Smooth muscle cell (in vitro differentiated cells): ENCODE results near the gene SORBS2. TPM values are rescaled to one million over a fixed set of nuclear protein-coding genes. Genes with fewer than 3 reads are reported as not detected.

Experiments
- DNase-seq: peaks from one replicate; lab custom pipeline; 2025; ENCODE audit not compliant: unreplicated experiment; lab: John Stamatoyannopoulos, UW
- H2AFZ ChIP-seq: fragments of 200-600 bp; sonication (generic); 2 replicates; pipeline ENCODE4 v1.6.0; 2016; ENCODE audit warnings: antibody characterized with exemption, low read depth, mild to moderate bottlenecking
- H3F3A ChIP-seq: fragments of 200-600 bp; sonication (generic); 2 replicates; pipeline ENCODE4 v1.6.0; 2017; ENCODE audit warnings: antibody characterized with exemption, low read depth
- H3K27ac ChIP-seq: fragments of 200-600 bp; sonication (generic); 2 replicates; pipeline ENCODE4 v1.5.1; 2016; ENCODE audit warnings: low read depth, mild to moderate bottlenecking
- H3K27me3 ChIP-seq: fragments of 200-600 bp; sonication (generic); 2 replicates; pipeline ENCODE4 v1.6.1; 2016; ENCODE audit warnings: low read depth, mild to moderate bottlenecking
- H3K36me3 ChIP-seq: fragments of 200-600 bp; sonication (generic); 2 replicates; pipeline ENCODE4 v1.5.1; 2016; ENCODE audit warnings: low read depth
- H3K4me1 ChIP-seq: fragments of 200-600 bp; sonication (generic); 2 replicates; pipeline ENCODE4 v1.5.1; 2016; ENCODE audit warnings: low read depth
- H3K4me2 ChIP-seq: fragments of 200-600 bp; sonication (generic); 2 replicates; pipeline ENCODE4 v1.6.0; 2016; ENCODE audit warnings: mild to moderate bottlenecking
- H3K4me3 ChIP-seq: fragments of 200-600 bp; sonication (generic); 2 replicates; pipeline ENCODE4 v1.5.1; 2016; ENCODE audit warnings: mild to moderate bottlenecking
- H3K79me2 ChIP-seq: fragments of 200-600 bp; sonication (generic); 2 replicates; pipeline ENCODE4 v1.6.0; 2016; ENCODE audit warnings: low read depth, mild to moderate bottlenecking
- H3K9ac ChIP-seq: fragments of 200-600 bp; sonication (generic); 2 replicates; pipeline ENCODE4 v1.6.0; 2016; ENCODE audit warnings: low read depth
- H3K9me3 ChIP-seq: fragments of 200-600 bp; sonication (generic); replicated peaks from 2 replicates; pipeline ENCODE4 v1.5.1; 2016; ENCODE audit warnings: low read depth
- H4K20me1 ChIP-seq: fragments of 200-600 bp; sonication (generic); 2 replicates; pipeline ENCODE4 v1.6.0; 2016; ENCODE audit warnings: low read depth
- WGBS: methylation state at CpG from one replicate; pipeline ENCODE4 v1.1.7; 2016; ENCODE audit warnings: low lambda C conversion rate; 5-methylcytosine and 5-hydroxymethylcytosine counted together
- polyA plus RNA-seq: library from polyadenylated mRNA; unstranded; fragments of >200 nt; fragmentation: Nextera tagmentation; extraction: Ambion mirVana; gene quantifications from 2 replicates; pipeline ENCODE4 v1.2.1, GENCODE V29; 2016
- total RNA-seq: library from RNA; depleted of rRNA; stranded (reverse); fragments of >200 nt; gene quantifications from 2 replicates; pipeline ENCODE4 v1.2.3, GENCODE V29; 2014
- TF ChIP-seq, protein P1 (sequence below): fragments of 200-600 bp; sonication (generic); IDR thresholded peaks from 2 replicates; pipeline ENCODE4 v1.5.1; 2017; ENCODE audit warnings: borderline replicate concordance, mild to moderate bottlenecking, antibody characterized with exemption; ENCODE audit not compliant: insufficient read depth, poor library complexity, severe bottlenecking

SORBS2 gene
- total and polyA plus RNA-seq, 2 experiments from 2014 or later: 9.0 to 36.6 TPM

DNA sequence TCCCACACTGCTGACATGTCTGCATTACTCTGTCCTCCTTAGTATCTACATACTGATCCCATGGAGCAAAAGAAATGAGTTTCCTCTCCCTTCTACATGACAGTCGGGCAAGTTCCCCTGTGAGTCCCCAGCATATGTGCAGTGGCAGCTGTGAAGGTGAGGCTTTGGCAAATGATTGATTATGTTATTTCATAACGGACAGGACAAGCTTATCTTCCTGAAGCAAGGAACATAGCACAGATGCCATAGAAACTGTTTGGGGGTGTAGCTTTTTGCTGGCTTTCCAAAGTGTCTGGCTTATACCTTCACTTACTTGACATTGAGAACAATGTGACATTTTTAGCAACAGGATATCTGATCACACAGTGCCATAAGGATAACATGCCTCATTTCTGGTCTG lies 139.8 kb downstream of the SORBS2 start:
- 40% methylated on average over 2 of the region's 2 CpGs for WGBS

GRCh38 chr4:185671496-185671895 lies 140.5 kb downstream of the SORBS2 start:
- 95% methylated on average over 4 of the region's 4 CpGs for WGBS
- Histone ChIP-seq H3K4me2 (no peak overlapping the region), H3K4me1 (no peaks in the 10 kb centered on the region), H3K9ac (no peak overlapping the region), H3K36me3 (no peaks in the 10 kb centered on the region), H3F3A (no peaks in the 10 kb centered on the region), H3K27ac (no peak overlapping the region), H3K4me3 (no peak overlapping the region), H2AFZ (no peak overlapping the region), H3K9me3 (no peaks in the 10 kb centered on the region), H3K79me2 (no peaks in the 10 kb centered on the region), H4K20me1 (no peaks in the 10 kb centered on the region), H3K27me3 (no peaks in the 10 kb centered on the region)
- DNase-seq: no peak
- TF ChIP-seq, protein P1, sequence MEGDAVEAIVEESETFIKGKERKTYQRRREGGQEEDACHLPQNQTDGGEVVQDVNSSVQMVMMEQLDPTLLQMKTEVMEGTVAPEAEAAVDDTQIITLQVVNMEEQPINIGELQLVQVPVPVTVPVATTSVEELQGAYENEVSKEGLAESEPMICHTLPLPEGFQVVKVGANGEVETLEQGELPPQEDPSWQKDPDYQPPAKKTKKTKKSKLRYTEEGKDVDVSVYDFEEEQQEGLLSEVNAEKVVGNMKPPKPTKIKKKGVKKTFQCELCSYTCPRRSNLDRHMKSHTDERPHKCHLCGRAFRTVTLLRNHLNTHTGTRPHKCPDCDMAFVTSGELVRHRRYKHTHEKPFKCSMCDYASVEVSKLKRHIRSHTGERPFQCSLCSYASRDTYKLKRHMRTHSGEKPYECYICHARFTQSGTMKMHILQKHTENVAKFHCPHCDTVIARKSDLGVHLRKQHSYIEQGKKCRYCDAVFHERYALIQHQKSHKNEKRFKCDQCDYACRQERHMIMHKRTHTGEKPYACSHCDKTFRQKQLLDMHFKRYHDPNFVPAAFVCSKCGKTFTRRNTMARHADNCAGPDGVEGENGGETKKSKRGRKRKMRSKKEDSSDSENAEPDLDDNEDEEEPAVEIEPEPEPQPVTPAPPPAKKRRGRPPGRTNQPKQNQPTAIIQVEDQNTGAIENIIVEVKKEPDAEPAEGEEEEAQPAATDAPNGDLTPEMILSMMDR: no peak

More for the DNA sequence above, 139.8 kb downstream of the SORBS2 start:
- H3K27me3 ChIP-seq: no peaks in the 10 kb centered on the region
- H3F3A ChIP-seq: no peaks in the 10 kb centered on the region
- no peaks in the 10 kb centered on the region for H3K79me2 ChIP-seq
- H3K4me1 ChIP-seq: no peaks in the 10 kb centered on the region
- H3K4me3 ChIP-seq: no peak overlapping the region
- TF ChIP-seq, protein P1: no peak
- H3K4me2 ChIP-seq: no peak overlapping the region
- H3K9me3 ChIP-seq: no peaks in the 10 kb centered on the region
- H3K9ac ChIP-seq: no peak overlapping the region
- DNase-seq: no peak
- no peaks in the 10 kb centered on the region for H4K20me1 ChIP-seq
- H3K27ac ChIP-seq: no peak overlapping the region
- no peak overlapping the region for H2AFZ ChIP-seq
- no peaks in the 10 kb centered on the region for H3K36me3 ChIP-seq

- no peak overlapping the region for H3K4me2 ChIP-seq
- H4K20me1 ChIP-seq: no peaks in the 10 kb centered on the region
- H3K9me3 ChIP-seq: no peaks in the 10 kb centered on the region
- WGBS: 95% methylated on average over 2 of the region's 2 CpGs
- no peaks in the 10 kb centered on the region for H3F3A ChIP-seq
- H3K79me2 ChIP-seq: no peaks in the 10 kb centered on the region
- no peak for DNase-seq
- H3K27ac ChIP-seq: no peak overlapping the region
- H3K27me3 ChIP-seq: no peaks in the 10 kb centered on the region
- H3K4me1 ChIP-seq: no peaks in the 10 kb centered on the region
- no peak overlapping the region for H3K9ac ChIP-seq
- H3K36me3 ChIP-seq: no peaks in the 10 kb centered on the region
- H3K4me3 ChIP-seq: no peak overlapping the region
- TF ChIP-seq, protein P1: no peak
- H2AFZ ChIP-seq: no peak overlapping the region
These were observed 140.9 kb downstream of the SORBS2 start for GRCh38 chr4:185671066-185671465.

DNA sequence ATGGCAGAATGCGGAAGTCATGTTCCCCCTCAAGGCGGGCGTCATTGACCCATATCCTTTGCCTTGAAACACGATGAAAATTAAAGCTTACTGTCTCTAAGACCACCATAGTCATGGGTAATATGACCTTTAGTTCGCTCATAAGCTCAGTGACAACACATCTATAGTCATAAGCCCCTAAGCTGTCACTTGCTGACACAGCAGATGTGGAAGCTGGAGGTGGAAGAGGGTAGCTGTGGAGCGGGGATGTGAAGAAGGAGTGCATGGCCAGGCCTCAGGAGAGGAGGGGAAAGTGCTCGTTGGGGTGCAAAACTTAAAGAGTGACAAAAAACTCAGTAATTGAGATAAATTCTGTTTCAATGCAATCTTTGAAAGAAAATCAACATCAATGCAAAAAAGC lies 142.7 kb downstream of the SORBS2 start:
- no peaks in the 10 kb centered on the region for H3K27me3 ChIP-seq
- no peaks in the 10 kb centered on the region for H3F3A ChIP-seq
- no peak for DNase-seq
- no peaks in the 10 kb centered on the region for H3K79me2 ChIP-seq
- TF ChIP-seq, protein P1: no peak
- H3K36me3 ChIP-seq: no peaks in the 10 kb centered on the region
- H3K9me3 ChIP-seq: no peaks in the 10 kb centered on the region
- no peak overlapping the region for H3K4me3 ChIP-seq
- no peak overlapping the region for H3K4me2 ChIP-seq
- no peaks in the 10 kb centered on the region for H4K20me1 ChIP-seq
- no peaks in the 10 kb centered on the region for H3K4me1 ChIP-seq
- no peak overlapping the region for H2AFZ ChIP-seq
- no peak overlapping the region for H3K9ac ChIP-seq
- no peak overlapping the region for H3K27ac ChIP-seq
- 93% methylated on average over 7 of the region's 7 CpGs for WGBS
